GM12878 (cell line): ENCODE results near the gene GSX1. TPM values are rescaled to one million over a fixed set of nuclear protein-coding genes. Genes with fewer than 3 reads are reported as not detected.

Source experiments
- ATAC-seq: fragments of 200-7000 bp; cut with Tn5 transposase; 3 replicates; pipeline ENCODE4 v1.9.1; 2020; ENCODE audit warnings: mild to moderate bottlenecking, moderate library complexity
- BruUV-seq: library from RNA; stranded (reverse); fragments of 400-500 nt; replicated peaks from 2 replicates; lab custom pipeline; 2021; lab: Mats Ljungman, UMichigan
- CTCF ChIA-PET: fragments of 300-600 bp; sonication (Branson Sonifier 250); formaldehyde crosslinking; extraction: SDS; loops from one replicate; lab custom pipeline; 2021; ENCODE audit warnings: inconsistent platforms; lab: Yijun Ruan, JAX
- POLR2A ChIA-PET: fragments of 350-600 bp; formaldehyde crosslinking; extraction: SDS; loops from one replicate; lab custom pipeline; 2021; ENCODE audit warnings: inconsistent platforms; lab: Charles Lee
- RAD21 ChIA-PET: fragments of 300-600 bp; sonication (Branson Sonifier 250); formaldehyde crosslinking; loops from one replicate; lab custom pipeline; 2023; ENCODE audit warnings: antibody characterized with exemption; ENCODE audit not compliant: unreplicated experiment; lab: Charles Lee
- SMC1A ChIA-PET: fragments of 300-600 bp; sonication (Branson Sonifier 250); formaldehyde crosslinking; loops from one replicate; lab custom pipeline; 2023; ENCODE audit not compliant: unreplicated experiment, uncharacterized antibody; lab: Charles Lee
- DNase-seq: peaks from one replicate; pipeline ENCODE4 v3.0.0-alpha.2; 2011; ENCODE audit warnings: low read depth, low spot score
- FAIRE-seq: peaks from 3 replicates; lab custom pipeline; 2011; peaks lifted over from hg19 to GRCh38; lab: Jason Lieb, UNC
- H2AFZ ChIP-seq: 2 replicates; pipeline ENCODE4 v1.6.0; 2011; ENCODE audit warnings: low read depth, low read length, control low read depth; ENCODE audit not compliant: control insufficient read depth
- H3K27ac ChIP-seq: 2 replicates; pipeline ENCODE4 v1.5.1; 2011; ENCODE audit warnings: control low read depth; ENCODE audit not compliant: control insufficient read depth, insufficient read depth
- H3K27me3 ChIP-seq, 2 experiments: replicated peaks in 1 of 2; 2 replicates each; pipeline versions ENCODE4 v1.6.0 to v1.6.1; 2011; ENCODE audit warnings: low read length in 1 of 2; ENCODE audit not compliant: control insufficient read depth in 2 of 2, insufficient read depth in 2 of 2
- H3K36me3 ChIP-seq, 2 experiments: 2 replicates each; pipeline ENCODE4 v1.5.1; 2011; ENCODE audit warnings: low read length in 1 of 2; ENCODE audit not compliant: control insufficient read depth in 2 of 2, insufficient read depth in 2 of 2
- H3K4me1 ChIP-seq: 2 replicates; pipeline ENCODE4 v1.6.1; 2011; ENCODE audit warnings: mild to moderate bottlenecking, low read length, moderate library complexity, mixed read lengths; ENCODE audit not compliant: control insufficient read depth, insufficient read depth
- H3K4me2 ChIP-seq: 2 replicates; pipeline ENCODE4 v1.6.0; 2011; ENCODE audit warnings: control low read depth; ENCODE audit not compliant: control insufficient read depth, insufficient read depth
- H3K4me3 ChIP-seq: fragments of 200-600 bp; sonication (generic); 2 replicates; pipeline ENCODE4 v1.5.1; 2016
- H3K79me2 ChIP-seq: 2 replicates; pipeline ENCODE4 v1.6.0; 2011; ENCODE audit warnings: low read length; ENCODE audit not compliant: control insufficient read depth, insufficient read depth
- H3K9ac ChIP-seq: 2 replicates; pipeline ENCODE4 v1.8.0; 2011; ENCODE audit warnings: low read length, control low read depth, mixed read lengths; ENCODE audit not compliant: control insufficient read depth, insufficient read depth
- H3K9me3 ChIP-seq: replicated peaks from 3 replicates; pipeline ENCODE4 v1.5.1; 2011; ENCODE audit warnings: mild to moderate bottlenecking, low read length; ENCODE audit not compliant: control insufficient read depth, insufficient read depth
- H4K20me1 ChIP-seq: 2 replicates; pipeline ENCODE4 v1.6.0; 2011; ENCODE audit not compliant: control insufficient read depth, insufficient read depth
- BCLAF1 ChIP-seq: fragments of 450-650 bp; IDR thresholded peaks from 2 replicates; pipeline ENCODE4 v1.6.1; 2017; ENCODE audit warnings: antibody characterized with exemption, mild to moderate bottlenecking, moderate library complexity
- EP300 ChIP-seq, 2 experiments: fragments of 150-350 bp in 1 of 2; IDR thresholded peaks; 2 replicates each; pipeline ENCODE4 v1.6.1; 2011 to 2012; ENCODE audit warnings: low read depth in 2 of 2, low read length in 2 of 2, borderline replicate concordance in 1 of 2, improper control_type of control experiment in 1 of 2, inconsistent platforms in 1 of 2; ENCODE audit not compliant: control insufficient read depth in 1 of 2
- HDAC6 ChIP-seq: fragments of 200-600 bp; sonication (generic); IDR thresholded peaks from one replicate; pipeline ENCODE4 v1.8.0; 2017; ENCODE audit warnings: antibody characterized with exemption; ENCODE audit not compliant: unreplicated experiment
- NFXL1 ChIP-seq: fragments of 450-650 bp; IDR thresholded peaks from 2 replicates; pipeline ENCODE4 v1.6.1; 2017; ENCODE audit warnings: antibody characterized with exemption, mild to moderate bottlenecking, borderline replicate concordance
- SP1 ChIP-seq: IDR thresholded peaks from one replicate; pipeline ENCODE4 v1.6.1; 2011; ENCODE audit warnings: low read depth, low read length
- TCF3 ChIP-seq: IDR thresholded peaks from 2 replicates; pipeline ENCODE4 v1.6.1; 2012; ENCODE audit warnings: low read depth, mild to moderate bottlenecking, low read length, borderline replicate concordance; ENCODE audit not compliant: insufficient read depth
- ZBTB11 ChIP-seq: fragments of 450-650 bp; formaldehyde crosslinking; IDR thresholded peaks from 2 replicates; pipeline ENCODE4 v1.5.0; 2022; ENCODE audit warnings: mild to moderate bottlenecking, missing genetic modification characterization
- WGBS: methylation state at CpG from one replicate; pipeline ENCODE4 v1.1.6; 2016; ENCODE audit warnings: low lambda C conversion rate; ENCODE audit not compliant: insufficient replicate concordance, insufficient coverage; ENCODE audit errors: missing lambda C conversion rate; 5-methylcytosine and 5-hydroxymethylcytosine counted together
- in situ Hi-C: fragments of 300-500 bp; cut with MboI; formaldehyde crosslinking; loops from 9 replicates; pipeline ENCODE4 v1.14.3; 2018; ENCODE audit warnings: mixed read lengths
- intact Hi-C: fragments of 100-400 bp; cut with micrococcal nuclease; formaldehyde crosslinking; loops from one replicate; pipeline ENCODE4 v1.14.2; 2022; ENCODE audit not compliant: unreplicated experiment
- polyA plus RNA-seq, 11 experiments: library from polyadenylated mRNA; depleted of rRNA in 4 of 11; unstranded in 6 of 11; stranded (reverse) in 5 of 11; fragments of >200 nt; fragmentation: Nextera tagmentation in 4 of 11; fragmentation: Illumina TruSeq in 1 of 11; extraction: Ambion mirVana in 4 of 11; extraction: Trizol in 1 of 11; gene quantifications; 1 replicate in 1 of 11; 2 replicates in 10 of 11; pipeline versions ENCODE4 v1.2.1 to v1.2.3, GENCODE V29; 2011 to 2016; ENCODE audit warnings: inconsistent platforms in 2 of 11, missing spikeins in 2 of 11, low read depth in 1 of 11
- total RNA-seq, 4 experiments: library from RNA; depleted of rRNA in 3 of 4; stranded (reverse); fragments of >200 nt in 3 of 4; fragmentation: Illumina TruSeq in 1 of 4; extraction: Trizol in 1 of 4; gene quantifications; 2 replicates each; pipeline versions ENCODE4 v1.2.1 to v1.2.3, GENCODE V29; 2013 to 2021

The GSX1 gene
- total and polyA plus RNA-seq, 10 of the 15 experiments (the other 5 are each of a cell fraction or from before 2014, with no cell fraction given) = not detected

GRCh38 chr13:27820524-27821482 lies 28.5 kb downstream of the GSX1 start:
- ChIA-PET CTCF (interaction anchor here (2.4 kb wide), 1 partner anchor 459 kb away, joined by 7 read pairs; no protein-coding TSS in a partner anchor), SMC1A (interaction anchor here (1.2 kb wide), 1 partner anchor 171 kb away, joined by 3 read pairs; no protein-coding TSS in a partner anchor), RAD21 (no interaction called here), POLR2A (no interaction called here)
- ATAC-seq (no peak), DNase-seq (no peak), FAIRE-seq (no peak)
- Histone ChIP-seq H3K4me3 (no peak overlapping the region), H3K9ac (no peak overlapping the region), H2AFZ (no peak overlapping the region), H3K36me3 (no peaks in the 10 kb centered on the region), H3K9me3 (no peaks in the 10 kb centered on the region), H4K20me1 (no peaks in the 10 kb centered on the region), H3K4me1 (no peaks in the 10 kb centered on the region), H3K27ac (no peak overlapping the region), H3K27me3 (peaks cover 3 to 6% of the 10 kb centered on the region in 2 experiments; a peak in 2 of 4 replicates), H3K4me2 (no peak overlapping the region), H3K79me2 (no peaks in the 10 kb centered on the region)
- WGBS = 20% methylated on average over 41 of the region's 46 CpGs
- BruUV-seq = no TSS peak
- TF ChIP-seq HDAC6 (peak; percentile 91), TCF3 (no peak)
- in situ Hi-C loops (no loop called here), intact Hi-C loops (no loop called here)

GRCh38 chr13:27821566-27821965 lies 29.3 kb downstream of the GSX1 start:
- no peak overlapping the region for H2AFZ ChIP-seq
- no peak overlapping the region for H3K9ac ChIP-seq
- H3K27me3 ChIP-seq = peaks cover 2% of the 10 kb centered on the region in 2 experiments; a peak in 2 of 4 replicates
- intact Hi-C loops = no loop called here
- ChIA-PET CTCF (interaction anchor here (1.1 to 2.4 kb wide), 4 partner anchors 49 to 459 kb away, joined by 3 to 7 read pairs (median 4); no protein-coding TSS in a partner anchor), SMC1A (interaction anchor here (0.7 to 1.5 kb wide), 4 partner anchors 172 to 460 kb away, joined by 3 to 4 read pairs (median 4); no protein-coding TSS in a partner anchor), POLR2A (no interaction called here), RAD21 (interaction anchor here (0.9 to 1.3 kb wide), 2 partner anchors 163 to 460 kb away, joined by 3 to 7 read pairs; no protein-coding TSS in a partner anchor)
- no peaks in the 10 kb centered on the region for H4K20me1 ChIP-seq
- 14% methylated on average over 12 of the region's 12 CpGs for WGBS
- no TSS peak for BruUV-seq
- DNase-seq = no peak
- H3K27ac ChIP-seq = no peak overlapping the region
- in situ Hi-C loops = no loop called here
- H3K9me3 ChIP-seq = no peaks in the 10 kb centered on the region
- no peaks in the 10 kb centered on the region for H3K4me1 ChIP-seq
- no peaks in the 10 kb centered on the region for H3K36me3 ChIP-seq
- ATAC-seq = no peak
- H3K4me3 ChIP-seq = no peak overlapping the region
- no peak for FAIRE-seq
- no peak overlapping the region for H3K4me2 ChIP-seq
- no peaks in the 10 kb centered on the region for H3K79me2 ChIP-seq
- no peak for TF ChIP-seq EP300 (IDR thresholded peaks at IDR 0.05; ENCODE audit: borderline replicate concordance in 1 of 2, control insufficient read depth in 1 of 2, low read depth in 2 of 2, low read length in 2 of 2)
- TF ChIP-seq BCLAF1 = no peak
- no peak for TF ChIP-seq NFXL1
- no peak for TF ChIP-seq SP1
- TF ChIP-seq ZBTB11 = no peak
